Endothelial cell of umbilical vein (primary cell): ENCODE data around the gene ENPEP.

ENCODE experiments used
- CTCF ChIP-seq, 2 donors: IDR thresholded peaks; 1 replicate in 1 of 2; 2 replicates in 1 of 2; pipeline ENCODE4 v1.5.1; 2011; ENCODE audit warnings: low read length in 2 of 2, mild to moderate bottlenecking in 2 of 2, moderate library complexity in 2 of 2, control low read depth in 1 of 2, inconsistent platforms in 1 of 2, low read depth in 1 of 2; ENCODE audit not compliant: insufficient read depth in 1 of 2; ENCODE audit errors: extremely low read depth in 1 of 2
- EZH2 ChIP-seq: IDR thresholded peaks from 2 replicates; pipeline ENCODE4 v1.6.1; 2012; ENCODE audit warnings: borderline replicate concordance, low read depth, mild to moderate bottlenecking, moderate library complexity, low read length, inconsistent platforms; ENCODE audit not compliant: severe bottlenecking
- GATA2 ChIP-seq: IDR thresholded peaks from 2 replicates; pipeline ENCODE4 v1.7.0; 2011; ENCODE audit warnings: low read depth, mild to moderate bottlenecking, moderate library complexity, mixed read lengths, low read length; ENCODE audit not compliant: insufficient read length, insufficient read depth
- JUN ChIP-seq: IDR thresholded peaks from 2 replicates; pipeline ENCODE4 v1.6.1; 2011; ENCODE audit warnings: borderline replicate concordance, low read depth; ENCODE audit not compliant: insufficient read length, insufficient read depth
- MAX ChIP-seq: IDR thresholded peaks from 2 replicates; pipeline ENCODE4 v1.6.1; 2011; ENCODE audit not compliant: insufficient read depth, insufficient read length
- MYC ChIP-seq: IDR thresholded peaks from one replicate; pipeline ENCODE4 v1.6.1; 2011; ENCODE audit warnings: mild to moderate bottlenecking, low read depth, low read length
- POLR2A ChIP-seq: IDR thresholded peaks from 2 replicates; pipeline ENCODE4 v1.6.1; 2012; ENCODE audit warnings: low read depth, mild to moderate bottlenecking, control low read depth, low read length
- POLR2AphosphoS5 ChIP-seq: IDR thresholded peaks from 2 replicates; pipeline ENCODE4 v1.6.1; 2012; ENCODE audit warnings: low read depth, mild to moderate bottlenecking, control low read depth, low read length, moderate library complexity; ENCODE audit not compliant: insufficient read depth

- TF ChIP-seq POLR2AphosphoS5 (no peak), CTCF (IDR thresholded peaks at IDR 0.05; ENCODE audit: extremely low read depth in 1 of 2, insufficient read depth in 1 of 2, low read depth in 1 of 2, low read length in 2 of 2) (no peak), POLR2A (no peak), GATA2 (no peak), EZH2 (no peak), MYC (no peak), MAX (no peak), JUN (peak; percentile 67)
Measured at GRCh38 chr4:110550260-110550659, 74.3 kb downstream of the ENPEP start.
